GM12891 (cell line): ENCODE results near the gene PRPF31.
A peak's percentile ranks its signal among the peaks of the same experiment; 100 is the strongest.

ENCODE experiments used
- POLR2A ChIP-seq: IDR thresholded peaks from 2 replicates; pipeline ENCODE4 v1.6.1; 2011; ENCODE audit warnings: low read depth, low read length, control low read depth
- POLR2AphosphoS5 ChIP-seq: IDR thresholded peaks from 2 replicates; pipeline ENCODE4 v1.6.1; 2011; ENCODE audit warnings: low read depth, low read length, control low read depth

- TF ChIP-seq POLR2A (peak; percentile 65; the same call in 1 of the 2 replicates), POLR2AphosphoS5 (peak; percentile 56; the same call in 1 of the 2 replicates)
Measured at GRCh38 chr19:54136864-54137698, 21.5 kb downstream of the PRPF31 start.
